HG03432 (cell line): ENCODE results near the gene FAM171A2.

Source experiments
- ATAC-seq: cut with Tn5 transposase; IDR thresholded peaks from one replicate; pipeline ENCODE4 v1.9.1; 2021; ENCODE audit warnings: mild to moderate bottlenecking, moderate library complexity; ENCODE audit not compliant: unreplicated experiment

Gene FAM171A2

GRCh38 chr17:44307387-44308186 lies 56.1 kb downstream of the FAM171A2 start:
- ATAC-seq = no peak

DNA sequence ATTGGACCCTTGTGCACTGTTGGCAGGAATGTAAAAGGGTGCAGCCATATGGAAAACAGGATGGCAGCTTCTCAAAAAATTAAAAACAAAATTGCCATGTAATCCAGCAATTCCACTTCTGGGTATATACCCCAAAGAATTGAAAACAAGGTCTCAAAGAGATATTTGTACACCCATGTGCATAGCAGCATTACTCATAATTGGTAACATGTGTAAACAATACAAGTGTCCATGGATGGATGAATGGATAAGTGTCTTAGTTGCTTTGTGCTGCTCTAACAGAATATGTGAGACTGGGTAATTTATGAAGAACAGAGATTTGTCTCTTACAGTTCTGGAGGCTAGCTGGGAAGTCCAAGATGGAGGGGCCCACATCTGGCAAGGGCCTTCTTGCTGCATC lies 59.0 kb downstream of the FAM171A2 start:
- ATAC-seq = no peak
